ENCODE data around the gene SUCLA2.

SUCLA2 gene

DNA sequence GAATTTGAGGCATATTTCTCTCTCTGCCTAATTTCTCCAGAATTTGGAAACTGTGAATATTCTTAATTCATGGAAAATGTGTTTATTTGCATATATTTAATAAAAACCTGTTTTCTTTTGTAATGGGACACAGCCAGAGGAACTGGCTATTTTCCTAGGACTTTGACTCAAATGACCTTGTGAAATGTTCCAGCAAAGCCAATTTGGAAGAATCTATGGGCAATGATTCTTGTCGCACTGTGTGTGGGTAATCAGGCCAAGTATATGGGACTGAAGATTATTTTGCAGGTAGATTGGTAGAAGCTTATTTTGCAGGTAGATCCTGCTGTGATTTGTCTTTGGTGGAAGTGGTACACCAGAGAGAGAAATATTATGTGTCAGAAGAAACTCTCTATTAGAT is 38.8 kb downstream of the SUCLA2 start:
- peaks cover 72% of the 10 kb centered on the region for H3K36me3 ChIP-seq (ENCODE audit: insufficient read depth, low read length)
- no peaks in the 10 kb centered on the region for H3K79me2 ChIP-seq (ENCODE audit: insufficient read depth, low read length)

DNA sequence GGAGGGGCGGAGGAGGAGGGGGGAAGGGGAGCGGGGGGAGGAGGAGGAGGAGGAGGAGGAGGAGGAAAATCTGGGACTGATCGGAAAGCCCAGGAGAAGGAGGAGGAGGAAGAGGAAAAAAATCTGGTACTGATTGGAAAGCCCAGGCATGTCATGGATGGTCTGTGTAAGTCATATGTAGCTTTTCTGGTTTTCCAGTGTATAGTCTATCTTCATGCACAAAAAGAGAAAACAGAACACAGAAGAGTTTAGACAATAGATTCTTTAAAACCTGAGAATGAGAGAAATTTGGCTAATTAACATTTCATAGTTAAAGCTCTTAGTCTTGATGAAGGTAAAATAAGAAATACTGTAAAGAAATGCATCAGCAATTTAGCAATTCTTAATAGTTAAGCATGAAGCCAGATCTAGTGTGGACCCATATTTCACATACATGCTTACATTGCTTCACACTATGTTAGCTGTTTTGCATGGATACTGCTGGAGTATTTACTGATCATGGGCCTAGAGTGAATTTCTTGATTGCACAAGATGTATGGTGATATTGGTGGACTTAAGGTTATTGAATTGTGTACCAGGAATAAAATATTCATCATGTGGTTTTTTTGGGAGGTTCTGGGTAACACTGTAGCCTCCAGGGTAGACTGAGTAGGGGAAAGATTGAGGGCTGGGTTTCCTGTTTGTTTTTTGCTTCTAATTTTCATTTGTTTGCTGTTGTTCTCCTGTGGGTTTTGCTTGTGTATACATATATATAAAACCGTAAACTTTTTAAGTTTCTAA is 41.4 kb downstream of the SUCLA2 start:
- no peaks in the 10 kb centered on the region for H3K9me2 ChIP-seq (ENCODE audit: low read depth, low read length)
- no peak overlapping the region for H3K4me3 ChIP-seq (ENCODE audit: low read depth, low read length, poor library complexity, severe bottlenecking)
- H2AFZ ChIP-seq (ENCODE audit: low read length) = no peak overlapping the region
- no peaks in the 10 kb centered on the region for H3F3A ChIP-seq (ENCODE audit: insufficient read depth, low read length)
- no peaks in the 10 kb centered on the region for H3K79me2 ChIP-seq (ENCODE audit: insufficient read depth, low read length)
- no peaks in the 10 kb centered on the region for H4K20me1 ChIP-seq (ENCODE audit: insufficient read depth, low read length)
- H3K9ac ChIP-seq (ENCODE audit: low read length) = no peak overlapping the region
- H3K4me1 ChIP-seq (ENCODE audit: insufficient read depth, low read length, severe bottlenecking) = no peaks in the 10 kb centered on the region
- H3K9me3 ChIP-seq (ENCODE audit: low read length) = peaks cover 24% of the 10 kb centered on the region
- H3K36me3 ChIP-seq (ENCODE audit: insufficient read depth, low read length) = peaks cover 68% of the 10 kb centered on the region
- H3K27ac ChIP-seq (ENCODE audit: low read depth, low read length, poor library complexity, severe bottlenecking) = no peak overlapping the region
- TF ChIP-seq, protein P1, sequence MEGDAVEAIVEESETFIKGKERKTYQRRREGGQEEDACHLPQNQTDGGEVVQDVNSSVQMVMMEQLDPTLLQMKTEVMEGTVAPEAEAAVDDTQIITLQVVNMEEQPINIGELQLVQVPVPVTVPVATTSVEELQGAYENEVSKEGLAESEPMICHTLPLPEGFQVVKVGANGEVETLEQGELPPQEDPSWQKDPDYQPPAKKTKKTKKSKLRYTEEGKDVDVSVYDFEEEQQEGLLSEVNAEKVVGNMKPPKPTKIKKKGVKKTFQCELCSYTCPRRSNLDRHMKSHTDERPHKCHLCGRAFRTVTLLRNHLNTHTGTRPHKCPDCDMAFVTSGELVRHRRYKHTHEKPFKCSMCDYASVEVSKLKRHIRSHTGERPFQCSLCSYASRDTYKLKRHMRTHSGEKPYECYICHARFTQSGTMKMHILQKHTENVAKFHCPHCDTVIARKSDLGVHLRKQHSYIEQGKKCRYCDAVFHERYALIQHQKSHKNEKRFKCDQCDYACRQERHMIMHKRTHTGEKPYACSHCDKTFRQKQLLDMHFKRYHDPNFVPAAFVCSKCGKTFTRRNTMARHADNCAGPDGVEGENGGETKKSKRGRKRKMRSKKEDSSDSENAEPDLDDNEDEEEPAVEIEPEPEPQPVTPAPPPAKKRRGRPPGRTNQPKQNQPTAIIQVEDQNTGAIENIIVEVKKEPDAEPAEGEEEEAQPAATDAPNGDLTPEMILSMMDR (IDR thresholded peaks at IDR 0.05; ENCODE audit: low read length) = no peak
- TF ChIP-seq EZH2 (IDR thresholded peaks at IDR 0.05; ENCODE audit: borderline replicate concordance, low read length) = no peak
- H3K27me3 ChIP-seq (ENCODE audit: insufficient read depth, low read length) = no peaks in the 10 kb centered on the region
- no peak overlapping the region for H3K4me2 ChIP-seq (ENCODE audit: low read length)

More for the DNA sequence above, 38.8 kb downstream of the SUCLA2 start:
- H3K9ac ChIP-seq (ENCODE audit: low read length) = no peak overlapping the region
- H3K27ac ChIP-seq (ENCODE audit: low read depth, low read length, poor library complexity, severe bottlenecking) = no peak overlapping the region
- H3K4me2 ChIP-seq (ENCODE audit: low read length) = no peak overlapping the region
- no peaks in the 10 kb centered on the region for H3F3A ChIP-seq (ENCODE audit: insufficient read depth, low read length)
- no peak for TF ChIP-seq EZH2 (IDR thresholded peaks at IDR 0.05; ENCODE audit: borderline replicate concordance, low read length)
- TF ChIP-seq, protein P1 (IDR thresholded peaks at IDR 0.05; ENCODE audit: low read length) = no peak
- no peaks in the 10 kb centered on the region for H3K4me1 ChIP-seq (ENCODE audit: insufficient read depth, low read length, severe bottlenecking)
- no peak overlapping the region for H2AFZ ChIP-seq (ENCODE audit: low read length)
- no peaks in the 10 kb centered on the region for H3K27me3 ChIP-seq (ENCODE audit: insufficient read depth, low read length)
- H3K9me3 ChIP-seq (ENCODE audit: low read length) = peaks cover 22% of the 10 kb centered on the region
- no peaks in the 10 kb centered on the region for H4K20me1 ChIP-seq (ENCODE audit: insufficient read depth, low read length)
- no peaks in the 10 kb centered on the region for H3K9me2 ChIP-seq (ENCODE audit: low read depth, low read length)
- no peak overlapping the region for H3K4me3 ChIP-seq (ENCODE audit: low read depth, low read length, poor library complexity, severe bottlenecking)

DNA sequence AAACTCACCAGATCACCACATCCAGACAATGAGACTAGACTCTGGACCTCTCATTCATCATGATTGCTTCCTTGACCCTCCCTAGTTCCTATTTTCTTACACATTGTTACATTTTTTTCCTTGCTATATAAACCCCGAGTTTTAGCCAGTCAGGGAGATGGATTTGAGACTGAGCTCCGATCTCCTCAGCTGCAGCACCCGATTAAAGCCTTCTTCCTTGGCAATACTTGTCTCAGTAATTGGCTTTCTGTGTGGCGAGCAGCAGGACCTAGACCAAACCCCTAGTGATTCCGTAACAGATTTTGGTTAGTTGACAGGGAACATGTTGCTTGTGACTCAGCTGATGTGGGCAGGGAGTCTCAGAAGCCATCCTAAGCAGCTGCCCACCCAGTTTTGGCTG is 44.0 kb downstream of the SUCLA2 start:
- Histone ChIP-seq H3K27ac (ENCODE audit: low read depth, low read length, poor library complexity, severe bottlenecking) (no peak overlapping the region), H3K9me2 (ENCODE audit: low read depth, low read length) (no peaks in the 10 kb centered on the region), H3K79me2 (ENCODE audit: insufficient read depth, low read length) (no peaks in the 10 kb centered on the region), H2AFZ (ENCODE audit: low read length) (no peak overlapping the region), H3K9me3 (ENCODE audit: low read length) (peaks cover 21% of the 10 kb centered on the region), H3K9ac (ENCODE audit: low read length) (no peak overlapping the region), H3K4me1 (ENCODE audit: insufficient read depth, low read length, severe bottlenecking) (no peaks in the 10 kb centered on the region), H4K20me1 (ENCODE audit: insufficient read depth, low read length) (no peaks in the 10 kb centered on the region), H3K27me3 (ENCODE audit: insufficient read depth, low read length) (no peaks in the 10 kb centered on the region), H3K4me2 (ENCODE audit: low read length) (no peak overlapping the region), H3K4me3 (ENCODE audit: low read depth, low read length, poor library complexity, severe bottlenecking) (no peak overlapping the region), H3K36me3 (ENCODE audit: insufficient read depth, low read length) (peaks cover 65% of the 10 kb centered on the region), H3F3A (ENCODE audit: insufficient read depth, low read length) (no peaks in the 10 kb centered on the region)
- no peak for TF ChIP-seq EZH2 (IDR thresholded peaks at IDR 0.05; ENCODE audit: borderline replicate concordance, low read length)
- TF ChIP-seq, protein P1 (IDR thresholded peaks at IDR 0.05; ENCODE audit: low read length) = no peak

Measured in OCI-LY1 (cell line).